ENCODE measurements around the gene OSBPL6. TPM values are rescaled to one million over a fixed set of nuclear protein-coding genes. Genes with fewer than 3 reads are reported as not detected.
"Not testable (repeated sequence)": the region's sequence is repeated elsewhere in the genome, so short reads cannot be mapped to it uniquely, and the experiment has no call there.

Gene OSBPL6
- total RNA-seq, 1 donor: 6.5 TPM

- DNase-seq (ENCODE audit: low read depth): no peak
These were observed 115.2 kb downstream of the OSBPL6 start for GRCh38 chr2:178309541-178309940.

GRCh38 chr2:178315078-178315477, 120.8 kb downstream of the OSBPL6 start:
- no peak for DNase-seq (ENCODE audit: low read depth)
- no peak overlapping the region for H3K4me3 ChIP-seq (ENCODE audit: low read depth, low read length)
- TF ChIP-seq CTCF (IDR thresholded peaks at IDR 0.05; ENCODE audit: insufficient read depth, low read depth, low read length): no peak

More at GRCh38 chr2:178309541-178309940, 115.2 kb downstream of the OSBPL6 start:
- no peak for TF ChIP-seq CTCF (IDR thresholded peaks at IDR 0.05; ENCODE audit: insufficient read depth, low read depth, low read length)
- no peak overlapping the region for H3K4me3 ChIP-seq (ENCODE audit: low read depth, low read length)

- H3K4me3 ChIP-seq (ENCODE audit: low read depth, low read length): no peak overlapping the region
- no peak for TF ChIP-seq CTCF (IDR thresholded peaks at IDR 0.05; ENCODE audit: insufficient read depth, low read depth, low read length)
- DNase-seq (ENCODE audit: low read depth): no peak
These were observed 121.2 kb downstream of the OSBPL6 start for GRCh38 chr2:178315488-178315948.

- no peak for TF ChIP-seq CTCF (IDR thresholded peaks at IDR 0.05; ENCODE audit: insufficient read depth, low read depth, low read length)
- H3K4me3 ChIP-seq (ENCODE audit: low read depth, low read length): no peak overlapping the region
- DNase-seq (ENCODE audit: low read depth): no peak
These were observed 123.5 kb downstream of the OSBPL6 start for GRCh38 chr2:178317811-178318210.

GRCh38 chr2:178320011-178320585, 125.8 kb downstream of the OSBPL6 start:
- DNase-seq (ENCODE audit: low read depth): no peak
- H3K4me3 ChIP-seq (ENCODE audit: low read depth, low read length): no peak overlapping the region
- no peak for TF ChIP-seq CTCF (IDR thresholded peaks at IDR 0.05; ENCODE audit: insufficient read depth, low read depth, low read length)

- TF ChIP-seq CTCF (IDR thresholded peaks at IDR 0.05; ENCODE audit: insufficient read depth, low read depth, low read length): no peak
- no peak for DNase-seq (ENCODE audit: low read depth)
- no peak overlapping the region for H3K4me3 ChIP-seq (ENCODE audit: low read depth, low read length)
These were observed 127.8 kb downstream of the OSBPL6 start for GRCh38 chr2:178322068-178322467.

GRCh38 chr2:178323331-178323730, 129.0 kb downstream of the OSBPL6 start:
- DNase-seq (ENCODE audit: low read depth); H3K4me3 ChIP-seq (ENCODE audit: low read depth, low read length): not testable (repeated sequence)

Data from fibroblast of villous mesenchyme (primary cell).